Suprapubic skin (tissue), 3 donors: ENCODE measurements around the gene FGFR3.

ENCODE experiments used
- CTCF ChIP-seq, 2 donors: fragments of 200-600 bp in 1 of 2; fragments of 450-650 bp in 1 of 2; sonication (generic) in 1 of 2; IDR thresholded peaks; one replicate each; pipeline ENCODE4 v1.5.1; 2016 to 2019; ENCODE audit warnings: antibody characterized with exemption in 2 of 2, mild to moderate bottlenecking in 1 of 2, moderate library complexity in 1 of 2
- POLR2AphosphoS5 ChIP-seq, 3 donors: sonication (generic); formaldehyde crosslinking; IDR thresholded peaks; one replicate each; pipeline ENCODE4 v1.6.1; 2017; ENCODE audit warnings: antibody characterized with exemption in 3 of 3

GRCh38 chr4:1796486-1797204, 3.6 kb downstream of the FGFR3 start:
- TF ChIP-seq CTCF (IDR thresholded peaks at IDR 0.05), result no peak
- no peak for TF ChIP-seq POLR2AphosphoS5 (IDR thresholded peaks at IDR 0.05)
